Nucleus accumbens (tissue), 56 donors: Measurements from ENCODE around the gene RSKR.
"Not testable (repeated sequence)": the region's sequence is repeated elsewhere in the genome, so short reads cannot be mapped to it uniquely, and the experiment has no call there.

ENCODE experiments used
- DNase-seq, 56 donors: peaks; one replicate each; lab custom pipeline; 2025; lab: John Stamatoyannopoulos, UW

The RSKR gene

DNA sequence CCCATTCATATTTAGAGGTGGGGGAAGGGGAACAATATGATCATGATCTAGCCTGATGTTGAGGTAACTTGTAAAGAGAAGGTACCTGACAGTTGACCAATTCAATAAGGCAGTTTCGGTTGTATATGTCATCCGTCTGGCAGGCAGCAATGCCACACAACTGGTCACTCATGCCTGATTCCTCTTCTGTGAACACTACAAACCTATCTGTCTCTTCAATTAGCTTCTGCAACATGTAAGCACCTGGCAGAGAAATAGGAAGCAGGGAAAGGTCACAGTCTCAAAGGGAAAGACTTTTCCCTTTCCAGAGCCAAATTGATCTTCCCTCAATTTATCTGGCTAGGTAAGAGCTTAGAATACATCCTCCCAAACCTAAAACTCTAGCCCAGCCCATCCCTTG is 10.2 kb upstream of the RSKR start:
- no peak for DNase-seq

DNA sequence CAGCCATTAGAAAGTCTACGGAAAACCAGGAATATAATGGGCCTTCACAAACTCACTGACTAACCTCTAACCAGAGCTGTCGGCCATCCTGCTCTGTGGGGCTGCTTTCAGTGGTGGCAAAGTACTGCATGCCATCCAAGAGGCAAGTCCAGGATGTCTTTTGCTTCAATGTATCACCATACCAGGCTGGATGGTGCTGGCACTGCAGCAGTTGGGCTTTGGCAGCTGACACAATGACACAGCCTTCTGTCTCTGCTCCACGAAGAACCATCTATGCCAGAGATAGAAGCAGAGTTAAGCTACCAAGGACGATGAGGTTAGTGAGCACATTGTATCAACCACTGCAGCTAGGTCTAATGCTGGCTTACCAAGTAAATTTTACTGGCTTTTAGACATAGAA is 9.7 kb upstream of the RSKR start:
- DNase-seq, result no peak

DNA sequence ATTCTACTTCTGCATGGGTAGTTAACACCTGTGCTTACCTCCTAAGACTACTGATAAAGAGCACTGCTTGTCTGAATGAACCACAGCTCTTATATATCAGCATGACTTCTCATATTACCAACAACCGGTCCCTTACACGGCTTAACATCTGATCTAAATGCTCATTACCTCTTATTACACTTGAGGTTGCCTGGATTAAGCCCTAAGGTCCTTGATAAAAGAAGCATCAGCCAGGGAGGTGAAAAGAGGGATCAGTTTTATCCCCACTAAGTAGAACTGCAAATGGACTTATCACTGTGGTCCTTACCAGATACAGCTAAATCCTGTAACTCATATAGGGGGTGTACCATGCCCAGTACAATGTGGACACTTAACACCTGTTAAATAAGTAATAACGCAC is 8.2 kb upstream of the RSKR start:
- no peak for DNase-seq

- DNase-seq, result no peak
These were observed 6.0 kb upstream of the RSKR start for GRCh38 chr17:28620010-28620409.

DNA sequence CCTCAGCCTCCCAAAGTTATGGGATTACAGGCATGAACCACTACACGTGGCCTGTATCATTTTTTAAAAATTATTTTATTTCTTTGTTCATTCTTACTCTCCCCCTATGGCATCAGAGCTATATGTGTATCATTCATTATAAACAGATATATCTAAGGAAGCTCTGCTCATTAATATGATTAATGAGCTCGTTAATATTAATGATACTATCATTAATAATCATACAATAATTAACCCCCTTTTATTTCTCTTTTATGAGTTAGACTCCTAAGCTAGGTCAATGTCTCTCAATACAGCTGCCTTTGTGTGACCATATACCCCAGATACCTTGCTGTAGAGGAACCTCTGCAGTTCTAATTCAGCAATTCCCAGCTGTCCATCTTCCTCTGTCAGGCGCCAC is 4.5 kb upstream of the RSKR start:
- no peak for DNase-seq

- DNase-seq, result no peak
These were observed 2.3 kb upstream of the RSKR start for GRCh38 chr17:28616281-28616680.

- DNase-seq, result no peak
These were observed 1.4 kb upstream of the RSKR start for GRCh38 chr17:28615260-28615940.

- DNase-seq, result peak in 25 of 56 donors; percentile 2 to 56 (median 14)
These were observed 781 bp downstream of the RSKR start for GRCh38 chr17:28612936-28613872.

GRCh38 chr17:28612531-28612930 is 1.5 kb downstream of the RSKR start:
- no peak for DNase-seq

GRCh38 chr17:28610376-28610775 is 3.6 kb downstream of the RSKR start:
- DNase-seq, result no peak

- DNase-seq, result not testable (repeated sequence)
These were observed 10.0 kb downstream of the RSKR start for GRCh38 chr17:28604031-28604430.

GRCh38 chr17:28599311-28600184 is 14.4 kb downstream of the RSKR start:
- peak in 34 of 56 donors; percentile 12 to 75 (median 46) for DNase-seq

DNA sequence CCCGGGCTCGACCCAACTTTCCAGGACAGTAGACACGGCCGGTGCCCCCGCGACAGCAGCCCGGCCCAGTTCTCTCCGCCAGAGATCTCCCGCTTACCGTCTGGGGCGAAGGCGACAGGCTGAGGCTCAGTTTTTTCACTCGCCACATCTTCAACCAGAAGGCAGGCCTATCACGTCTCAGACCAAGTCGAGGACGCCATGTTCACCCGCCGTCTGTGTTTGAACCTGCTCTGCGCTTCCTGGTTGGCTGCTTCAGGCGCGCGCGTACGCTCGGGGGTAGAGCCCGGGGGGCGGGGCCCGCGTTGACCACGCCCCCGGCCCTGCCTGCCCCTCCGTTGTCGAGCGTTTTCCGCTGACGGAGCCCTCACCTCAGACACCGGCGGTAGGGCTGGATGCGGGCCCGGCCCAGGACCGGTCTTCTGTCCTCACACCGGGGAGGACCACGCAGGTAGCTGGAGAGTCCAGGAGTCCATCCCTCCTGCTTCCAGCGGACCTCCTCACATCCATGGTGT is 15.1 kb downstream of the RSKR start, which contains the start of gene SPAG5:
TSS of gene SPAG5 (minus strand) at position 227 of the 512 bp plus-strand sequence. CDS start at position 148, 79 bp downstream.
- peak; percentile 33 to 94 (median 81) for DNase-seq

- DNase-seq, result no peak
These were observed 15.6 kb downstream of the RSKR start for GRCh38 chr17:28598389-28598788.

- DNase-seq, result no peak
These were observed 16.2 kb downstream of the RSKR start for GRCh38 chr17:28597606-28598383.

DNA sequence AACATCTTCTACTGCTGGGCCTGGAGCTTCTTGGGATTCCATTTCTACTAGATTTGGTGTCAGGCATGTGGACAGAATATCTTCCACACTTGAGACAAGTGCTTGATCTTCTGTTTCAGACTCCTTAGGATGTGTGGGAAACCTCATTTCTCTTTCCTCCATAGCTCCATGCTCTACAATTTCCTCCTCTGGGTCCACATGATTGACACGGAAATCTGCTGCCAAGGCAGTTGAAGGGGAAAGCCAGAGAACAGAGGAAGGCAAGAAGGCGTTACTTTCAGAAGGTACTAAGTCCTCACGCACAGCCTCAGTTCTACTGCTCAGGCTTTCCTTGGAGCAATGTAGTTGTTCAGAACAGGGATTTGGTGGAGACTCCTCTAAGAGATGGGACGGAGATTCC is 21.7 kb downstream of the RSKR start:
- DNase-seq, result no peak

DNA sequence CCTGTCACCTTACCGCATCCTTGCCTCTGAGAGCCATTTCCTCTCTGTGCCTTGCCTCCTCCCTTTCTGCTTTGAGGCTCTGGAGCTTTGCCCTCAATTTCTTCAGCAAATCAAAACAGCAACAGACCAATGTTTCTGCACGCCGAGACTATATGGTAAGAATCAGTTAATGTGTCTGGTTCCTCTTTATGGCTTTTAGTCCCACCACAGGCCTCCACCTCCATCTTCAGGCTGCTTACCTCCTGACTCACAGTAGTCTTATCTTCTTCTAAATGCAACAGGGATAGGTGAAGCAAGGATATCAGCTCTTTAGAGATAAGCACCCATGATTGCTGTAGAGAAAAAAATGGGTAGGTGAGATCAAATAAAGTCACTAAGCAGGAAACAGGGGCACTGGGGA is 28.1 kb downstream of the RSKR start:
- no peak for DNase-seq

DNA sequence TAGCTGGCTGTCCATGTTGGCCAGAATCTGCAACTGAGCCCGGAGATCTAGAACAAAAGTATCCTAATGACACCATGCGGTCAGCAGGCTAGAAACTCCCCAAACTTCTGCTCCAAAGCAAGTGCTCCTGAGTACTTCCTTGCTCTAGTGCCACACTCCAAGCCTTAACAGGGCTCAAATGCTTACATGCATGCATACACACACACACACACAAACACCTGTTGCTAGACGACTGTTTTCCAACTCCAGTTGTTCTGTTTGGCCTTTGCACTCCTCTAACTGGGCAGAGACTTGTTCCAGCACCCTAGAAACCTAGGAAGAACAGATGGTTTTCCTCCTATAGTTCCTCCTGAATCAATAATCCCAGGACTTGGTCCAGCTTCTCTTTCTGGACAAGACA is 29.6 kb downstream of the RSKR start:
- no peak for DNase-seq

DNA sequence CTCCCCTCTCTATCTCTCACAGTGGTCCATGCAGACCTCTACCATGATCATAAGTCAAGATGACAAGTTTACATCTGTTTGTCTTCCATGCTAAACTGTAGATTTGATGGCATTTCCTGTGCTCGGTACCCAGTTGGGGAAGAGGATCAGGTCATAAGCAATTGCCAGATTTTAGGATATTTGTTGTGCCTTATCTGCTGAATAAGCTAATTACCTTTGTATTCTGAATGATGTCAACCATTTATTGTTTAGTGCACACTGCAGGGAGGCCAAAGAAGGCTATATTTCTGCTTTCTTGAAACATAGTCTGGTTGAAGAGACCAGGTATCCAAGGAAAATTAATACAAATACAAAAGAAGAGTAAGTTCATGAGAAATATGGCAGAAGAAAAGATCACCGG is 31.5 kb downstream of the RSKR start:
- DNase-seq, result no peak

DNA sequence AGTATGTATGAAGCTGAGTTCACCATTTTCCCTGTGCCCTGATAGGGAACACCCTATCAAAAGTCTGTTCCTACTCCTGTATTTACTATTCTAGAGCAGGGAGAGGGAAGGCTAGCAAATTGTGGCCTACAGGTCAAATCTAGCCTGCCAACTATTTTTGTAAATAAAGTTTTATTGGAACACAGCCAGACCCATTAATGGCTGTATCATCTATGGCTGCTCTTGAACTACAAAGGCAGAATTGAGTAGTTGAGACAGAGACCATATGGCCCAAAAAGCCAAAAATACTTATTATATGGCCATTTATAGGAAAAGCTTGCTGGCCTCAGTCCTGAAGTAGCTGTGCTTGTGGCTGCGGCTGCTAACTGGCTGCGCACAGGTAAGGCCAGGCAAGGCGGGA is 33.0 kb downstream of the RSKR start:
- no peak for DNase-seq
